Caco-2 (cell line): ENCODE data around the gene KCND3. TPM values are rescaled to one million over a fixed set of nuclear protein-coding genes. Genes with fewer than 3 reads are reported as not detected.

ENCODE experiments used
- BruUV-seq: library from RNA; stranded (reverse); fragments of 400-500 nt; replicated peaks from 2 replicates; lab custom pipeline; 2021; lab: Mats Ljungman, UMichigan
- CTCF ChIA-PET: fragments of 300-600 bp; sonication (Branson Sonifier 250); formaldehyde crosslinking; loops from one replicate; lab custom pipeline; 2022; ENCODE audit warnings: antibody characterized with exemption; lab: Charles Lee
- POLR2A ChIA-PET: fragments of 300-600 bp; sonication (Branson Sonifier 250); formaldehyde crosslinking; loops from one replicate; lab custom pipeline; 2022; ENCODE audit warnings: antibody characterized with exemption; lab: Charles Lee
- DNase-seq, 2 experiments: peaks; one replicate each; pipeline versions ENCODE4 v3.0.0 to v3.0.0-alpha.2; 2020 to 2022
- H3K27me3 ChIP-seq: replicated peaks from 2 replicates; pipeline ENCODE4 v1.6.0; 2011; ENCODE audit warnings: low read length; ENCODE audit not compliant: control insufficient read depth, insufficient read depth
- H3K36me3 ChIP-seq: 2 replicates; pipeline ENCODE4 v1.5.1; 2011; ENCODE audit warnings: low read length; ENCODE audit not compliant: control insufficient read depth, insufficient read depth
- H3K4me1 ChIP-seq: fragments of 250-450 bp; sonication (Bioruptor Pico); 2 replicates; pipeline ENCODE4 v1.5.1; 2020; ENCODE audit warnings: mild to moderate bottlenecking
- H3K4me3 ChIP-seq: 2 replicates; pipeline ENCODE4 v1.5.1; 2011; ENCODE audit warnings: low read depth, mild to moderate bottlenecking, control low read depth, low read length
- H3K9me3 ChIP-seq: fragments of 250-450 bp; sonication (Bioruptor Pico); 2 replicates; pipeline ENCODE4 v1.5.1; 2020; ENCODE audit warnings: mild to moderate bottlenecking, moderate library complexity
- H3K27ac Mint-ChIP-seq: one replicate; pipeline ENCODE4 v1.8.0; 2022; ENCODE audit warnings: mixed read lengths; ENCODE audit not compliant: unreplicated experiment
- H3K27me3 Mint-ChIP-seq: one replicate; pipeline ENCODE4 v1.8.0; 2022; ENCODE audit warnings: mixed read lengths; ENCODE audit not compliant: insufficient read depth, unreplicated experiment
- H3K36me3 Mint-ChIP-seq: one replicate; pipeline ENCODE4 v1.8.0; 2022; ENCODE audit warnings: mild to moderate bottlenecking, mixed read lengths; ENCODE audit not compliant: insufficient read depth, unreplicated experiment
- H3K4me1 Mint-ChIP-seq: one replicate; pipeline ENCODE4 v1.8.0; 2022; ENCODE audit warnings: low read depth, mixed read lengths; ENCODE audit not compliant: unreplicated experiment
- H3K4me3 Mint-ChIP-seq: one replicate; pipeline ENCODE4 v1.8.0; 2022; ENCODE audit warnings: mild to moderate bottlenecking, moderate library complexity, mixed read lengths; ENCODE audit not compliant: unreplicated experiment
- H3K9me3 Mint-ChIP-seq: one replicate; pipeline ENCODE4 v1.8.0; 2022; ENCODE audit warnings: mixed read lengths; ENCODE audit not compliant: unreplicated experiment
- intact Hi-C: fragments of 100-400 bp; cut with micrococcal nuclease; formaldehyde crosslinking; loops from one replicate; pipeline ENCODE4 v1.10.0; 2022; ENCODE audit not compliant: unreplicated experiment
- total RNA-seq: library from RNA; stranded (reverse); gene quantifications from 2 replicates; pipeline ENCODE4 v1.2.3, GENCODE V29; 2022
- TF ChIP-seq, protein P1 (sequence below), 2 experiments: fragments of 200-600 bp in 1 of 2; IDR thresholded peaks; 1 replicate in 1 of 2; 2 replicates in 1 of 2; pipeline versions ENCODE4 v1.5.1 to v1.8.0; 2011 to 2022; ENCODE audit warnings: antibody characterized with exemption in 1 of 2, control low read depth in 1 of 2, inconsistent platforms in 1 of 2, low read depth in 1 of 2, low read length in 1 of 2, mild to moderate bottlenecking in 1 of 2, moderate library complexity in 1 of 2; ENCODE audit not compliant: insufficient read depth in 1 of 2, severe bottlenecking in 1 of 2, unreplicated experiment in 1 of 2

The KCND3 gene
- total RNA-seq, 1 experiment from 2014 or later = 5.1 TPM

GRCh38 chr1:112030157-112030556 is 40.7 kb upstream of the KCND3 start:
- H3K4me3 ChIP-seq = no peak overlapping the region
- no peaks in the 10 kb centered on the region for H3K36me3 Mint-ChIP-seq
- H3K4me1 Mint-ChIP-seq = no peaks in the 10 kb centered on the region
- no peaks in the 10 kb centered on the region for H3K4me1 ChIP-seq
- no peaks in the 10 kb centered on the region for H3K9me3 Mint-ChIP-seq
- BruUV-seq = no TSS peak
- TF ChIP-seq, protein P1, sequence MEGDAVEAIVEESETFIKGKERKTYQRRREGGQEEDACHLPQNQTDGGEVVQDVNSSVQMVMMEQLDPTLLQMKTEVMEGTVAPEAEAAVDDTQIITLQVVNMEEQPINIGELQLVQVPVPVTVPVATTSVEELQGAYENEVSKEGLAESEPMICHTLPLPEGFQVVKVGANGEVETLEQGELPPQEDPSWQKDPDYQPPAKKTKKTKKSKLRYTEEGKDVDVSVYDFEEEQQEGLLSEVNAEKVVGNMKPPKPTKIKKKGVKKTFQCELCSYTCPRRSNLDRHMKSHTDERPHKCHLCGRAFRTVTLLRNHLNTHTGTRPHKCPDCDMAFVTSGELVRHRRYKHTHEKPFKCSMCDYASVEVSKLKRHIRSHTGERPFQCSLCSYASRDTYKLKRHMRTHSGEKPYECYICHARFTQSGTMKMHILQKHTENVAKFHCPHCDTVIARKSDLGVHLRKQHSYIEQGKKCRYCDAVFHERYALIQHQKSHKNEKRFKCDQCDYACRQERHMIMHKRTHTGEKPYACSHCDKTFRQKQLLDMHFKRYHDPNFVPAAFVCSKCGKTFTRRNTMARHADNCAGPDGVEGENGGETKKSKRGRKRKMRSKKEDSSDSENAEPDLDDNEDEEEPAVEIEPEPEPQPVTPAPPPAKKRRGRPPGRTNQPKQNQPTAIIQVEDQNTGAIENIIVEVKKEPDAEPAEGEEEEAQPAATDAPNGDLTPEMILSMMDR (IDR thresholded peaks at IDR 0.05; ENCODE audit: insufficient read depth in 1 of 2, low read depth in 1 of 2, low read length in 1 of 2, severe bottlenecking in 1 of 2, unreplicated experiment in 1 of 2) = no peak
- no peak overlapping the region for H3K27ac Mint-ChIP-seq
- ChIA-PET CTCF (no interaction called here), POLR2A (no interaction called here)
- peaks cover 4% of the 10 kb centered on the region for H3K27me3 Mint-ChIP-seq
- H3K27me3 ChIP-seq = no peaks in the 10 kb centered on the region
- intact Hi-C loops = no loop called here
- H3K4me3 Mint-ChIP-seq = no peak overlapping the region
- no peaks in the 10 kb centered on the region for H3K36me3 ChIP-seq
- DNase-seq = no peak
- no peaks in the 10 kb centered on the region for H3K9me3 ChIP-seq

DNA sequence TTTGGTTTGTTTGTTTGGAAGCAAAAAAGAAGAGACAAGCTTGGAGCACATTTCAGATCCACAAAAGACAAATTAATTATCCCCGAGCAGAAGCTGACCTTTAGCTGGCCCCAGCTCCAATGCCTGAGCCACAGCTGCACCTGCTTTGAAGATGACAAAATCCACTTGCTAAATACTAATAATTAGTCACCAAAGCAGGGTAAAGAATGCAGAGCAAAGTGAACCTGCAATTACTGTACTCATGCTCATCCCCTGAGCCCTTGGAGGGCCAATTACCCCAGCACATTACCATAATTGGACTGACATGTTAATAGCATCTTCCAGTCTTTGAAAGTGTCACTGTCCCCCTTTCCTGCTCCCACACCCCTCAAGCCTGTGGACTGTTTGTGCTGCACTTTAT is 38.2 kb upstream of the KCND3 start:
- no peaks in the 10 kb centered on the region for H3K36me3 Mint-ChIP-seq
- Histone ChIP-seq H3K27me3 (no peaks in the 10 kb centered on the region), H3K9me3 (no peaks in the 10 kb centered on the region), H3K4me1 (no peaks in the 10 kb centered on the region), H3K36me3 (no peaks in the 10 kb centered on the region), H3K4me3 (no peak overlapping the region)
- H3K4me3 Mint-ChIP-seq = no peak overlapping the region
- no peaks in the 10 kb centered on the region for H3K4me1 Mint-ChIP-seq
- DNase-seq = no peak
- BruUV-seq = no TSS peak
- H3K27ac Mint-ChIP-seq = no peak overlapping the region
- intact Hi-C loops = no loop called here
- no peaks in the 10 kb centered on the region for H3K9me3 Mint-ChIP-seq
- CTCF ChIA-PET = no interaction called here
- TF ChIP-seq, protein P1 (IDR thresholded peaks at IDR 0.05; ENCODE audit: insufficient read depth in 1 of 2, low read depth in 1 of 2, low read length in 1 of 2, severe bottlenecking in 1 of 2, unreplicated experiment in 1 of 2) = no peak
- peaks cover 8% of the 10 kb centered on the region for H3K27me3 Mint-ChIP-seq
- POLR2A ChIA-PET = no interaction called here

- Histone ChIP-seq H3K4me3 (no peak overlapping the region), H3K4me1 (no peaks in the 10 kb centered on the region), H3K9me3 (no peaks in the 10 kb centered on the region), H3K36me3 (no peaks in the 10 kb centered on the region), H3K27me3 (no peaks in the 10 kb centered on the region)
- H3K36me3 Mint-ChIP-seq = no peaks in the 10 kb centered on the region
- POLR2A ChIA-PET = no interaction called here
- H3K4me3 Mint-ChIP-seq = no peak overlapping the region
- DNase-seq = no peak
- TF ChIP-seq, protein P1 (IDR thresholded peaks at IDR 0.05; ENCODE audit: insufficient read depth in 1 of 2, low read depth in 1 of 2, low read length in 1 of 2, severe bottlenecking in 1 of 2, unreplicated experiment in 1 of 2) = no peak
- H3K4me1 Mint-ChIP-seq = no peaks in the 10 kb centered on the region
- intact Hi-C loops = no loop called here
- H3K27me3 Mint-ChIP-seq = peaks cover 4% of the 10 kb centered on the region
- no peak overlapping the region for H3K27ac Mint-ChIP-seq
- CTCF ChIA-PET = no interaction called here
- BruUV-seq = no TSS peak
- H3K9me3 Mint-ChIP-seq = no peaks in the 10 kb centered on the region
These were observed 37.0 kb upstream of the KCND3 start for GRCh38 chr1:112026501-112026900.
